LNCaP clone FGC (cell line): ENCODE results near the gene TNFAIP8L3.

Experiments used
- DNase-seq: peaks from one replicate; pipeline ENCODE4 v3.0.0-alpha.2; 2011; ENCODE audit warnings: low read depth
- H3K4me3 ChIP-seq: 2 replicates; pipeline ENCODE4 v1.5.1; 2011; ENCODE audit warnings: mild to moderate bottlenecking, low read depth, low read length, control low read depth
- CTCF ChIP-seq: IDR thresholded peaks from 2 replicates; pipeline ENCODE4 v1.5.1; 2012; ENCODE audit warnings: mild to moderate bottlenecking; ENCODE audit not compliant: control insufficient read depth, insufficient read depth; ENCODE audit errors: extremely low read depth

The TNFAIP8L3 gene

GRCh38 chr15:51097553-51098330 lies 3.0 kb upstream of the TNFAIP8L3 start:
- TF ChIP-seq CTCF: no peak
- H3K4me3 ChIP-seq: no peak overlapping the region
- no peak for DNase-seq

GRCh38 chr15:51096976-51097375 lies 2.3 kb upstream of the TNFAIP8L3 start:
- no peak for DNase-seq
- H3K4me3 ChIP-seq: no peak overlapping the region
- TF ChIP-seq CTCF: no peak

- no peak for TF ChIP-seq CTCF
Measured at GRCh38 chr15:51095681-51096331, 1.1 kb upstream of the TNFAIP8L3 start.

GRCh38 chr15:51093839-51094605 lies 684 bp downstream of the TNFAIP8L3 start:
- no peak for DNase-seq
- no peak for TF ChIP-seq CTCF
- H3K4me3 ChIP-seq: no peak overlapping the region

More at GRCh38 chr15:51095681-51096331, 1.1 kb upstream of the TNFAIP8L3 start:
- H3K4me3 ChIP-seq: no peak overlapping the region
- DNase-seq: no peak

- no peak for DNase-seq
- no peak overlapping the region for H3K4me3 ChIP-seq
- TF ChIP-seq CTCF: no peak
Measured at GRCh38 chr15:51093488-51093838, 1.2 kb downstream of the TNFAIP8L3 start.

GRCh38 chr15:51092480-51093040 lies 2.1 kb downstream of the TNFAIP8L3 start:
- no peak for TF ChIP-seq CTCF
- DNase-seq: no peak
- H3K4me3 ChIP-seq: no peak overlapping the region
